OCI-LY1 (cell line): ENCODE results near the gene RABGAP1.

Experiments used
- H2AFZ ChIP-seq: fragments of 200-600 bp; sonication (generic), shearing (Covaris generic); 2 replicates; pipeline ENCODE4 v1.6.0; 2014; ENCODE audit warnings: antibody characterized with exemption, mild to moderate bottlenecking, low read length
- H3F3A ChIP-seq: fragments of 200-600 bp; sonication (generic), shearing (Covaris generic); 2 replicates; pipeline ENCODE4 v1.6.0; 2014; ENCODE audit warnings: mild to moderate bottlenecking, antibody characterized with exemption, low read length, moderate library complexity; ENCODE audit not compliant: insufficient read depth
- H3K27ac ChIP-seq: fragments of 200-600 bp; sonication (generic); 2 replicates; pipeline ENCODE4 v1.5.1; 2014; ENCODE audit warnings: low read length, mixed run types, mild to moderate bottlenecking, low read depth; ENCODE audit not compliant: poor library complexity, severe bottlenecking
- H3K27me3 ChIP-seq: fragments of 200-600 bp; sonication (generic); 2 replicates; pipeline ENCODE4 v1.6.0; 2014; ENCODE audit warnings: antibody characterized with exemption, mild to moderate bottlenecking, low read length, moderate library complexity; ENCODE audit not compliant: insufficient read depth
- H3K36me3 ChIP-seq: fragments of 200-600 bp; sonication (generic); 2 replicates; pipeline ENCODE4 v1.6.1; 2014; ENCODE audit warnings: mild to moderate bottlenecking, antibody characterized with exemption, low read length, moderate library complexity, mixed read lengths; ENCODE audit not compliant: insufficient read depth
- H3K4me1 ChIP-seq: fragments of 200-600 bp; sonication (generic); 2 replicates; pipeline ENCODE4 v1.5.1; 2014; ENCODE audit warnings: mild to moderate bottlenecking, low read length, moderate library complexity; ENCODE audit not compliant: insufficient read depth, severe bottlenecking
- H3K4me2 ChIP-seq: fragments of 200-600 bp; sonication (generic), shearing (Covaris generic); 2 replicates; pipeline ENCODE4 v1.6.1; 2014; ENCODE audit warnings: low read length
- H3K4me3 ChIP-seq: fragments of 200-600 bp; sonication (generic); 2 replicates; pipeline ENCODE4 v1.5.1; 2014; ENCODE audit warnings: low read length, low read depth, mild to moderate bottlenecking, mixed read lengths; ENCODE audit not compliant: poor library complexity, severe bottlenecking
- H3K79me2 ChIP-seq: fragments of 200-600 bp; shearing (Covaris generic); 2 replicates; pipeline ENCODE4 v1.6.1; 2016; ENCODE audit warnings: mixed run types, low read length, mixed read lengths; ENCODE audit not compliant: insufficient read depth
- H3K9ac ChIP-seq: fragments of 200-600 bp; sonication (generic), shearing (Covaris generic); 2 replicates; pipeline ENCODE4 v1.6.1; 2014; ENCODE audit warnings: mild to moderate bottlenecking, low read length, mixed read lengths
- H3K9me2 ChIP-seq: fragments of 200-600 bp; sonication (generic), shearing (Covaris generic); 2 replicates; pipeline ENCODE4 v1.6.1; 2014; ENCODE audit warnings: low read depth, mild to moderate bottlenecking, low read length, mixed read lengths
- H3K9me3 ChIP-seq: fragments of 200-600 bp; shearing (Covaris generic); 2 replicates; pipeline ENCODE4 v1.6.1; 2014; ENCODE audit warnings: low read length, mixed read lengths
- H4K20me1 ChIP-seq: fragments of 200-600 bp; sonication (generic), shearing (Covaris generic); 2 replicates; pipeline ENCODE4 v1.6.0; 2016; ENCODE audit warnings: mild to moderate bottlenecking, low read length; ENCODE audit not compliant: insufficient read depth
- CTCF ChIP-seq: fragments of 200-600 bp; sonication (generic), shearing (Covaris generic); IDR thresholded peaks from 2 replicates; pipeline ENCODE4 v1.5.1; 2017; ENCODE audit warnings: mild to moderate bottlenecking, antibody characterized with exemption, low read length, moderate library complexity, mixed read lengths
- EZH2 ChIP-seq: fragments of 200-600 bp; sonication (generic), shearing (Covaris generic); IDR thresholded peaks from 2 replicates; pipeline ENCODE4 v1.8.0; 2017; ENCODE audit warnings: borderline replicate concordance, mixed run types, mild to moderate bottlenecking, antibody characterized with exemption, low read length, moderate library complexity, mixed read lengths

Gene RABGAP1

GRCh38 chr9:123062351-123063176 lies 121.7 kb downstream of the RABGAP1 start:
- Histone ChIP-seq H3K79me2 (no peaks in the 10 kb centered on the region), H3K27ac (no peak overlapping the region), H3K27me3 (no peaks in the 10 kb centered on the region), H3K9me3 (no peaks in the 10 kb centered on the region), H3K4me2 (no peak overlapping the region), H2AFZ (no peak overlapping the region), H3F3A (no peaks in the 10 kb centered on the region), H3K9me2 (no peaks in the 10 kb centered on the region), H4K20me1 (no peaks in the 10 kb centered on the region), H3K4me3 (no peak overlapping the region), H3K4me1 (no peaks in the 10 kb centered on the region), H3K36me3 (peaks cover 29% of the 10 kb centered on the region), H3K9ac (no peak overlapping the region)
- TF ChIP-seq EZH2 (no peak), CTCF (no peak)

GRCh38 chr9:123063177-123063598 lies 122.4 kb downstream of the RABGAP1 start:
- Histone ChIP-seq H3K27ac (no peak overlapping the region), H3K79me2 (no peaks in the 10 kb centered on the region), H3K9ac (no peak overlapping the region), H3K9me3 (no peaks in the 10 kb centered on the region), H3K27me3 (no peaks in the 10 kb centered on the region), H2AFZ (no peak overlapping the region), H3K9me2 (no peaks in the 10 kb centered on the region), H3K4me1 (no peaks in the 10 kb centered on the region), H3K4me2 (no peak overlapping the region), H3K36me3 (peaks cover 32% of the 10 kb centered on the region), H3K4me3 (no peak overlapping the region), H3F3A (no peaks in the 10 kb centered on the region), H4K20me1 (no peaks in the 10 kb centered on the region)
- TF ChIP-seq CTCF (no peak), EZH2 (no peak)

- H3K4me2 ChIP-seq = no peak overlapping the region
- no peak overlapping the region for H3K4me3 ChIP-seq
- TF ChIP-seq EZH2 (no peak), CTCF (no peak)
- no peak overlapping the region for H2AFZ ChIP-seq
- no peaks in the 10 kb centered on the region for H3K9me2 ChIP-seq
- H3K79me2 ChIP-seq = no peaks in the 10 kb centered on the region
- H3K9me3 ChIP-seq = no peaks in the 10 kb centered on the region
- no peaks in the 10 kb centered on the region for H3F3A ChIP-seq
- H3K27ac ChIP-seq = no peak overlapping the region
- peaks cover 32% of the 10 kb centered on the region for H3K36me3 ChIP-seq
- no peak overlapping the region for H3K9ac ChIP-seq
- no peaks in the 10 kb centered on the region for H4K20me1 ChIP-seq
- no peaks in the 10 kb centered on the region for H3K4me1 ChIP-seq
- no peaks in the 10 kb centered on the region for H3K27me3 ChIP-seq
Measured at GRCh38 chr9:123063896-123064295, 123.1 kb downstream of the RABGAP1 start.
